Measurements from ENCODE around the gene ABHD2.
A peak's percentile ranks its signal among the peaks of the same experiment; 100 is the strongest.
"Not testable (repeated sequence)": the region's sequence is repeated elsewhere in the genome, so short reads cannot be mapped to it uniquely, and the experiment has no call there.

Gene ABHD2

GRCh38 chr15:89231832-89232231 lies 143.6 kb downstream of the ABHD2 start:
- H3K4me3 ChIP-seq (ENCODE audit: low read depth, low read length), result no peak overlapping the region
- ChIA-PET POLR2A (no interaction called here), CTCF (interaction anchor here (3.3 kb wide), 1 partner anchor 25 kb away, joined by 31 read pairs; no protein-coding TSS in a partner anchor)
- no peak for DNase-seq (ENCODE audit: low read depth, low spot score)
- no peak for TF ChIP-seq CTCF (IDR thresholded peaks at IDR 0.05; ENCODE audit: insufficient read depth, low read length, missing control alignments)

DNA sequence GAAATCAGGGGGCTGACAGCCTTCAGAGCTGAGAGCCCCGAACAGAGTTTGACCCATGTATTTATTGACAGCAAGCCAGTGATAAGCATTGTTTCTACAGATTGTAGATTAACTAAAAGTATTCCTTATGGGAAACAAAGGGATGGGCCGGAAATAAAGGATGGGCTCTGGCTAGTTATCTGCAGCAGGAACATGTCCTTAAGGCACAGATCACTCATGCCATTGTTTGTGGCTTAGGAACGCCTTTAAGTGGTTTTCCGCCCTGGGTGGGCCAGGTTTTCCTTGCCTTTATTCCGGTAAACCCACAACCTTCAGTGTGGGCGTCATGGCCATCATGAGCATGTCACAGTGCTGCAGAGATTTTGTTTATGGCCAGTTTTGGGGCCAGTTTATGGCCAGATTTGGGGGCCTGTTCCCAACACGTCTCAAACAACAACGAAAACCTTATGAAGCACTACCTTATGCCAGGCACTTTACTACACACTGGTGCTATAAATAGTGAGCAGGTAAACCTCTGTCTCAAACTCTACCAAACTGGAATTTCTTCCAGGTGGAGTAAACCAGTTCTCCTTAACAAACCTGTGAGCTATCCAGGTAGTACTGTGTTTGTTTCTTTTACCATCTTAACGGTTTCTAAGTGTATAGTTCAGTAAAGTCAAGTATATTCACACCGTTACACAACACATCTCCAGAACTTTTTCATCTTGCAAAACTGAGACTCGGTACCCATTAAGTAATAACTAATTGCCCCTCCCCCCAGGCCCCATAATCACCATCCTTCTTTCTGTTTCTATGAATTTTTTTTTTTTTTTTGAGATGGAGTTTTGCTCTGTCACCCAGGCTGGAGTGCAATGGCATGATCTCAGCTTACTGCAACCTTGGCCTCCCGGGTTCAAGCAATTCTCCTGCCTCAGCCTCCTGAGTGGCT lies 151.9 kb downstream of the ABHD2 start:
- POLR2A ChIA-PET; H3K4me3 ChIP-seq (ENCODE audit: low read depth, low read length); DNase-seq (ENCODE audit: low read depth, low spot score): not testable (repeated sequence)
- CTCF ChIA-PET, result interaction anchor here (1.0 to 3.3 kb wide), 2 partner anchors 33 to 182 kb away, joined by 3 to 16 read pairs; no protein-coding TSS in a partner anchor

- ChIA-PET CTCF (interaction anchor here (0.7 to 3.3 kb wide), 5 partner anchors 8 to 187 kb away, joined by 3 to 26 read pairs (median 3); no protein-coding TSS in a partner anchor), POLR2A (interaction anchor here (0.8 kb wide), 1 partner anchor 37 kb away, joined by 3 read pairs; no protein-coding TSS in a partner anchor)
- peak overlapping the region; percentile 95 for H3K4me3 ChIP-seq (ENCODE audit: low read depth, low read length)
- no peak for TF ChIP-seq CTCF (IDR thresholded peaks at IDR 0.05; ENCODE audit: insufficient read depth, low read length, missing control alignments)
- no peak for DNase-seq (ENCODE audit: low read depth, low spot score)
Measured at GRCh38 chr15:89243046-89243690, 154.9 kb downstream of the ABHD2 start.

GRCh38 chr15:89243691-89244573 lies 155.7 kb downstream of the ABHD2 start, which contains the start of gene FANCI:
Gene FANCI, plus strand, starts transcription at chr15:89243979. Its CDS starts 3,669 bp downstream, at chr15:89247648.
- peak; percentile 77 for TF ChIP-seq CTCF (IDR thresholded peaks at IDR 0.05; ENCODE audit: insufficient read depth, low read length, missing control alignments)

GRCh38 chr15:89244574-89244903 lies 156.3 kb downstream of the ABHD2 start:
- peak overlapping the region; percentile 95 for H3K4me3 ChIP-seq (ENCODE audit: low read depth, low read length)
- ChIA-PET POLR2A (interaction anchor here (0.8 kb wide), 1 partner anchor 11 kb away, joined by 3 read pairs; no protein-coding TSS in a partner anchor), CTCF (interaction anchor here (0.7 to 3.3 kb wide), 8 partner anchors 8 to 115 kb away, joined by 3 to 26 read pairs (median 4); no protein-coding TSS in a partner anchor)
- TF ChIP-seq CTCF (IDR thresholded peaks at IDR 0.05; ENCODE audit: insufficient read depth, low read length, missing control alignments), result no peak
- no peak for DNase-seq (ENCODE audit: low read depth, low spot score)

More at GRCh38 chr15:89243691-89244573, 155.7 kb downstream of the ABHD2 start, which contains the start of gene FANCI:
- ChIA-PET CTCF (interaction anchor here (0.6 to 3.3 kb wide), 9 partner anchors 9 to 56 kb away, joined by 3 to 26 read pairs (median 3); no protein-coding TSS in a partner anchor), POLR2A (interaction anchor here (0.8 kb wide), 1 partner anchor 37 kb away, joined by 3 read pairs; no protein-coding TSS in a partner anchor)
- peak; percentile 52 for DNase-seq (ENCODE audit: low read depth, low spot score)
- H3K4me3 ChIP-seq (ENCODE audit: low read depth, low read length), result peak within 1 kb of the TSS; percentile 95

DNA sequence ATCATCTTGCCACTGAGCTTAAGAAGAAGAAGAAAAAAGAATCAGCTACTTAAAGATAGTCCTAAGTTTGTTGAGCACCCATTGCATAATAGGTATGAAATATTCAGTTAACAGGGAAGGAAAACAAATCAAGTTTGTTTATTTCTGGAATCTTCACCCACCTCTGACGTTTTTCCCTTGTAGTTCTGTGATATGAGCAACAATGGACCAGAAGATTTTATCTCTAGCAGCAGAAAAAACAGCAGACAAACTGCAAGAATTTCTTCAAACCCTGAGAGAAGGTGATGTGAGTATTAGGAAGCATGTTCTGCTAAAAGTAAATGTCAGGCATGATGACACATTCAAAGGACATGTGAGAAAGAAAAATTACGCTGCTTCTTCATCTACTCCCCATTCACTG lies 159.2 kb downstream of the ABHD2 start:
- H3K4me3 ChIP-seq (ENCODE audit: low read depth, low read length), result no peak overlapping the region
- ChIA-PET CTCF (interaction anchor here (1.0 to 1.1 kb wide), 2 partner anchors 29 to 41 kb away, joined by 4 to 8 read pairs; no protein-coding TSS in a partner anchor), POLR2A (no interaction called here)
- no peak for TF ChIP-seq CTCF (IDR thresholded peaks at IDR 0.05; ENCODE audit: insufficient read depth, low read length, missing control alignments)
- no peak for DNase-seq (ENCODE audit: low read depth, low spot score)

All from AG04449 (cell line).